Upper lobe of left lung (tissue), 6 donors: ENCODE data around the gene MORC4. TPM values are rescaled to one million over a fixed set of nuclear protein-coding genes. Genes with fewer than 3 reads are reported as not detected.

Experiments used
- ATAC-seq, 2 donors: fragments of 200-7000 bp; cut with Tn5 transposase; one replicate each; pipeline ENCODE4 v1.9.1; 2022; ENCODE audit warnings: mild to moderate bottlenecking in 2 of 2, moderate library complexity in 2 of 2; ENCODE audit not compliant: low FRiP score in 2 of 2
- DNase-seq, 2 donors: peaks; one replicate each; pipeline ENCODE4 v3.0.0-alpha.2; 2019 to 2020
- H3K27ac ChIP-seq, 4 donors: fragments of 200-600 bp; sonication (generic); one replicate each; pipeline ENCODE4 v1.5.1; 2016 to 2019
- H3K27me3 ChIP-seq, 4 donors: fragments of 200-600 bp; sonication (generic); one replicate each; pipeline ENCODE4 v1.5.1; 2017 to 2019
- H3K36me3 ChIP-seq, 4 donors: fragments of 200-600 bp; sonication (generic); one replicate each; pipeline ENCODE4 v1.5.1; 2016 to 2019
- H3K4me1 ChIP-seq, 4 donors: fragments of 200-600 bp; sonication (generic); one replicate each; pipeline ENCODE4 v1.5.1; 2018 to 2019
- H3K4me3 ChIP-seq, 4 donors: fragments of 200-600 bp; sonication (generic); one replicate each; pipeline ENCODE4 v1.5.1; 2017 to 2019; ENCODE audit warnings: mild to moderate bottlenecking in 2 of 4, moderate library complexity in 1 of 4
- H3K9me3 ChIP-seq, 4 donors: fragments of 200-600 bp; sonication (generic); one replicate each; pipeline ENCODE4 v1.5.1; 2018 to 2019
- EP300 ChIP-seq, 4 donors: sonication (generic); formaldehyde crosslinking; IDR thresholded peaks; one replicate each; pipeline ENCODE4 v1.5.1; 2017; ENCODE audit warnings: antibody characterized with exemption in 4 of 4, control low read depth in 2 of 4
- POLR2A ChIP-seq, 4 donors: fragments of 450-650 bp; IDR thresholded peaks; one replicate each; pipeline ENCODE4 v1.5.1; 2016 to 2017; ENCODE audit warnings: antibody characterized with exemption in 4 of 4, mild to moderate bottlenecking in 2 of 4
- POLR2AphosphoS5 ChIP-seq, 2 donors: sonication (generic); formaldehyde crosslinking; IDR thresholded peaks; one replicate each; pipeline ENCODE4 v1.5.1; 2017; ENCODE audit warnings: antibody characterized with exemption in 2 of 2
- WGBS, 2 donors: methylation state at CpG; one replicate each; pipeline ENCODE4 v1.1.5; 2017 to 2018; 5-methylcytosine and 5-hydroxymethylcytosine counted together
- total RNA-seq, 6 donors: library from RNA; depleted of rRNA in 4 of 6; stranded (reverse); fragments of >200 nt in 4 of 6; gene quantifications; one replicate each; pipeline versions ENCODE4 v1.1.0 to v1.2.1, GENCODE V29; 2016 to 2021
- TF ChIP-seq, protein P1 (sequence below), 6 experiments: fragments of 450-650 bp in 4 of 6; fragments of 200-600 bp in 2 of 6; sonication (generic) in 2 of 6; IDR thresholded peaks; one replicate each; pipeline ENCODE4 v1.5.1; 2016 to 2019; ENCODE audit warnings: antibody characterized with exemption in 6 of 6
- donor health status: DM: no; HTN: no; CAD: no; lungs with moderate emphysema.
- donor health status: DM: no; HTN: yes; CAD: no; lungs with severe emphysema.

Gene MORC4
- total RNA-seq, 6 donors from 2014 or later, result 10.3 to 23.0 (median 16.3) TPM

DNA sequence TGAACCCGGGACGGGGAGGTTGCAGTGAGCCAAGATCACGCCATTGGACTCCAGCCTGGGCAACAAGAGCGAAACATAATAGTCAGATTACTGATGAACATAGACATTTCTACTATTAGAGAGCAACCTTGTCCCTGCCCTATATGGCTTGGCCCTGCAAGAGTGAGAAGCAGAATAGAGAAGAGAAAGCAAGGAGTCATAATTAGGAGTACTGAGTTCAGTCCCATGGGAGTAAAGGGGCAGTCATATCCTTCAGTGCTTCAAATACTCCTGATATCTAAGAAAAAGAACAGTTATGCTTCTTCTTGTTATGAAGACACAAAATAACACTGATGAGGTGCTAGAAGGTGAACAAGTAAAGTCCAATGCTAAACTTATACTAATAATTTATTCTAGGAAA is 46.0 kb downstream of the MORC4 start:
- ATAC-seq, result no peak
- no peak for TF ChIP-seq POLR2AphosphoS5 (IDR thresholded peaks at IDR 0.05)
- TF ChIP-seq EP300 (IDR thresholded peaks at IDR 0.05), result no peak
- TF ChIP-seq POLR2A (IDR thresholded peaks at IDR 0.05), result no peak
- TF ChIP-seq, protein P1, sequence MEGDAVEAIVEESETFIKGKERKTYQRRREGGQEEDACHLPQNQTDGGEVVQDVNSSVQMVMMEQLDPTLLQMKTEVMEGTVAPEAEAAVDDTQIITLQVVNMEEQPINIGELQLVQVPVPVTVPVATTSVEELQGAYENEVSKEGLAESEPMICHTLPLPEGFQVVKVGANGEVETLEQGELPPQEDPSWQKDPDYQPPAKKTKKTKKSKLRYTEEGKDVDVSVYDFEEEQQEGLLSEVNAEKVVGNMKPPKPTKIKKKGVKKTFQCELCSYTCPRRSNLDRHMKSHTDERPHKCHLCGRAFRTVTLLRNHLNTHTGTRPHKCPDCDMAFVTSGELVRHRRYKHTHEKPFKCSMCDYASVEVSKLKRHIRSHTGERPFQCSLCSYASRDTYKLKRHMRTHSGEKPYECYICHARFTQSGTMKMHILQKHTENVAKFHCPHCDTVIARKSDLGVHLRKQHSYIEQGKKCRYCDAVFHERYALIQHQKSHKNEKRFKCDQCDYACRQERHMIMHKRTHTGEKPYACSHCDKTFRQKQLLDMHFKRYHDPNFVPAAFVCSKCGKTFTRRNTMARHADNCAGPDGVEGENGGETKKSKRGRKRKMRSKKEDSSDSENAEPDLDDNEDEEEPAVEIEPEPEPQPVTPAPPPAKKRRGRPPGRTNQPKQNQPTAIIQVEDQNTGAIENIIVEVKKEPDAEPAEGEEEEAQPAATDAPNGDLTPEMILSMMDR (IDR thresholded peaks at IDR 0.05), result no peak
- DNase-seq, result no peak
- Histone ChIP-seq H3K27me3 (no peaks in the 10 kb centered on the region), H3K27ac (no peak overlapping the region), H3K36me3 (peaks cover 0 to 10% (median 0%) of the 10 kb centered on the region in 4 donors), H3K9me3 (no peaks in the 10 kb centered on the region), H3K4me1 (no peaks in the 10 kb centered on the region), H3K4me3 (no peak overlapping the region)
- WGBS, 2 donors, result 94 to 97% methylated on average over 4 of the region's 4 CpGs

DNA sequence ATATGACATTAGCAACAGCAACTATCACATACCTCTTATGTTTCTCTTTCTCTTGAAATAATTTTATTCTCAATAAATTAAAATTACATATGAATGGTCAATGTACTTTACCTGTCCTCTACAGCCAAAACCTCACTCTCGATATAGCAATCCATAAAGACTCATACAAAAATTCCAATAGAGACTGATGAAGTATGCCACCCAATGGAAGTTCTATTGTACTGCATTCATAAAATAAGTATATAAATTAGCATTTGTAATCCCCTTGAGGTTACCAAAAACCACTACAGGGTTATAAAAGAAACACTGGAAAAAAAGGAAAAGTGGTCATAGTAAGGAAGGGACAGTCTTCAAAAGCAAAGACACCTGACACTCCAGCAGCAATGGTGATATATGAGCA is 47.0 kb downstream of the MORC4 start:
- ATAC-seq (no peak), DNase-seq (no peak)
- H3K4me3 ChIP-seq, result no peak overlapping the region
- H3K27ac ChIP-seq, result no peak overlapping the region
- WGBS, 2 donors, result 11 to 38% methylated on average over 1 of the region's 1 CpG
- H3K4me1 ChIP-seq, result no peaks in the 10 kb centered on the region
- H3K27me3 ChIP-seq, result no peaks in the 10 kb centered on the region
- H3K36me3 ChIP-seq, result peaks cover 0 to 5% (median 0%) of the 10 kb centered on the region in 4 donors
- no peaks in the 10 kb centered on the region for H3K9me3 ChIP-seq
- no peak for TF ChIP-seq POLR2AphosphoS5 (IDR thresholded peaks at IDR 0.05)
- TF ChIP-seq, protein P1 (IDR thresholded peaks at IDR 0.05), result peak in 2 of 6 experiments; percentile 25 to 34

DNA sequence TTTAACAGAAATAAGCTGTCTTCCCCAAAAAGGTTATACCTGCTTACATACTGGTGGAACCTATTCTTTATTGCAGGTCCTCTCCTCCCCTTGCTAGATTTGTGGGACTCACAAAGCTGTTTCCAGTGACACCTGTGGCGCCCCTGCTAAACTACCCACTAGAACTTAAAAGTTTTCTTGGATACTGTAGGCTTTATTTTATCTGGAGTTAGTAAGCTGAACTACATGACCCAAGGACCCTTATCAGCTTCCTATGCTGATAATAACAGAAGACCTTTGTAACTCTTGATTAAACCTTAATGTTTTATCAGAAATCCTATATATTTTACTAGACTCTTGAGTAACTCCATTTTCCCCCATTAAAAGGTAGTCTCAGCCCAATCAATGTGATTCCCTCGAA is 47.5 kb downstream of the MORC4 start:
- TF ChIP-seq, protein P1 (IDR thresholded peaks at IDR 0.05), result no peak
- TF ChIP-seq POLR2A (IDR thresholded peaks at IDR 0.05) (no peak), POLR2AphosphoS5 (IDR thresholded peaks at IDR 0.05) (no peak), EP300 (IDR thresholded peaks at IDR 0.05) (no peak)
- DNase-seq (no peak), ATAC-seq (no peak)
- Histone ChIP-seq H3K27me3 (no peaks in the 10 kb centered on the region), H3K4me1 (no peaks in the 10 kb centered on the region), H3K27ac (no peak overlapping the region), H3K9me3 (no peaks in the 10 kb centered on the region), H3K4me3 (no peak overlapping the region), H3K36me3 (peaks cover 0 to 3% (median 0%) of the 10 kb centered on the region in 4 donors)
- WGBS, 2 donors, result 69 to 97% methylated on average over 2 of the region's 2 CpGs

DNA sequence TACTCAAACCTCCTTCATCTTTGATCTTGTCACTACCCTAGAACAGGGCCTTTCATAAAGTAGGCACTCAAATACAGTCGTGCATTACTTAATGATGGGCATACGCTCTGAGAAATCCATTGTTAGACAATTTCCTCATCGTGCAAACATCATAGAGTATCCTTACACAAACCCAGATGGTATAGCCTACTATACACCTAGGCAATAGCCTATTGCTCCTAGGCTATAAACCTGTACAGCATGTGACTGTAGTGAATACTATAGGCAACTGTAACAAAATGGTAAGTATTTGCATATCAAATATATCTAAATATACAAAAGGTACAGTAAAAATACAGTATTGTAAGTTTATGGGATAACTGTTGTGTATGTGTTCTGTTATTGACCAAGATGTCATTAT is 47.9 kb downstream of the MORC4 start:
- Histone ChIP-seq H3K27ac (no peak overlapping the region), H3K36me3 (peaks cover 0 to 3% (median 0%) of the 10 kb centered on the region in 4 donors), H3K4me3 (no peak overlapping the region), H3K9me3 (no peaks in the 10 kb centered on the region), H3K27me3 (no peaks in the 10 kb centered on the region), H3K4me1 (no peaks in the 10 kb centered on the region)
- 70 to 87% methylated on average over 3 of the region's 3 CpGs for WGBS, 2 donors
- DNase-seq (no peak), ATAC-seq (no peak)
- TF ChIP-seq EP300 (IDR thresholded peaks at IDR 0.05) (no peak), POLR2AphosphoS5 (IDR thresholded peaks at IDR 0.05) (no peak), POLR2A (IDR thresholded peaks at IDR 0.05) (no peak)
- TF ChIP-seq, protein P1 (IDR thresholded peaks at IDR 0.05), result no peak

DNA sequence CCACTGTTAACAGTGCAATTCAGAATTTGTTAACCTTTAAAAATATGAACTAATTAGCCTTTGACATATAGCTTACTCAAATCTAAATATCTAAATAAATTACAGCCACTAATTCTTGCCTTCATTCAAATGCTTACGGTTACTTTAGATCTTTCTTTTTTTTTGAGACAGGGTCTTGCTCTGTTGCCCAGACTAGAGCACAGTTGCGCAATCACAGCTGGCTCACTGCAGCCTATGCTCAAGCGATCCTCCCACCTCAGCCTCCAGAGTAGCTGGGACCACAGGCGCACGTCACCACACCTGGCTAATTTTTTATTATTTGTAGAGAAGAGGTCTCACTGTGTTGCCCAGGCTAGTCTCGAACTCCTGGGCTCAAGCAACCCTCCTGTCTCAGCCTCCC is 48.8 kb downstream of the MORC4 start:
- TF ChIP-seq POLR2A (IDR thresholded peaks at IDR 0.05) (no peak), EP300 (IDR thresholded peaks at IDR 0.05) (no peak), POLR2AphosphoS5 (IDR thresholded peaks at IDR 0.05) (no peak)
- TF ChIP-seq, protein P1 (IDR thresholded peaks at IDR 0.05), result no peak
- Histone ChIP-seq H3K36me3 (peaks cover 0 to 3% (median 0%) of the 10 kb centered on the region in 4 donors), H3K9me3 (no peaks in the 10 kb centered on the region), H3K27me3 (no peaks in the 10 kb centered on the region), H3K4me3 (no peak overlapping the region), H3K27ac (no peak overlapping the region), H3K4me1 (no peaks in the 10 kb centered on the region)
- WGBS, 2 donors, result 89 to 98% methylated on average over 6 of the region's 6 CpGs
- DNase-seq, result no peak
- ATAC-seq, result no peak
